PC-9 (cell line): ENCODE measurements around the gene STK16. TPM values are rescaled to one million over a fixed set of nuclear protein-coding genes. Genes with fewer than 3 reads are reported as not detected.

ENCODE experiments used
- Bru-seq: library from RNA; stranded (reverse); fragments of 400-500 nt; gene quantifications from one replicate; lab custom pipeline; 2021; lab: Mats Ljungman, UMichigan
- BruChase-seq, 2 experiments: library from RNA; stranded (reverse); fragments of 400-500 nt; gene quantifications; one replicate each; lab custom pipeline; 2021; lab: Mats Ljungman, UMichigan
- BruUV-seq: library from RNA; stranded (reverse); fragments of 400-500 nt; replicated peaks from 2 replicates; lab custom pipeline; 2021; lab: Mats Ljungman, UMichigan
- CTCF ChIA-PET: fragments of 300-600 bp; sonication (Branson Sonifier 250); formaldehyde crosslinking; loops from one replicate; lab custom pipeline; 2022; ENCODE audit warnings: antibody characterized with exemption; lab: Charles Lee
- POLR2A ChIA-PET: fragments of 300-600 bp; sonication (Branson Sonifier 250); formaldehyde crosslinking; loops from one replicate; lab custom pipeline; 2022; ENCODE audit warnings: antibody characterized with exemption; ENCODE audit not compliant: unreplicated experiment; lab: Charles Lee
- DNase-seq, 2 experiments: peaks; one replicate each; pipeline versions ENCODE4 v3.0.0 to v3.0.0-alpha.2; 2015 to 2022; ENCODE audit warnings: mixed read lengths in 1 of 2
- H2AFZ ChIP-seq: fragments of 200-600 bp; sonication (generic); 2 replicates; pipeline ENCODE4 v1.8.1; 2017; ENCODE audit warnings: antibody characterized with exemption
- H3F3A ChIP-seq: fragments of 200-600 bp; sonication (generic); 2 replicates; pipeline ENCODE4 v1.8.1; 2017; ENCODE audit warnings: antibody characterized with exemption, mild to moderate bottlenecking, low read depth; ENCODE audit not compliant: insufficient read depth
- H3K27ac ChIP-seq: fragments of 200-600 bp; sonication (generic); 2 replicates; pipeline ENCODE4 v1.6.1; 2016; ENCODE audit warnings: mixed run types
- H3K27me3 ChIP-seq: fragments of 200-600 bp; sonication (generic); 2 replicates; pipeline ENCODE4 v1.6.1; 2016; ENCODE audit warnings: low read depth, mixed run types; ENCODE audit not compliant: insufficient read depth
- H3K36me3 ChIP-seq: fragments of 200-600 bp; sonication (generic); 2 replicates; pipeline ENCODE4 v1.6.1; 2016; ENCODE audit warnings: low read depth, mixed run types
- H3K4me1 ChIP-seq: fragments of 200-600 bp; sonication (generic); replicated peaks from 2 replicates; pipeline ENCODE4 v1.6.1; 2016; ENCODE audit warnings: mixed run types; ENCODE audit not compliant: insufficient read depth
- H3K4me2 ChIP-seq: fragments of 200-600 bp; sonication (generic); 2 replicates; pipeline ENCODE4 v1.6.1; 2017; ENCODE audit warnings: mixed run types
- H3K4me3 ChIP-seq: fragments of 200-600 bp; sonication (generic); 2 replicates; pipeline ENCODE4 v1.6.1; 2016; ENCODE audit warnings: mixed run types
- H3K79me2 ChIP-seq: fragments of 200-600 bp; sonication (generic); 2 replicates; pipeline ENCODE4 v1.6.1; 2017; ENCODE audit warnings: low read depth, mixed run types
- H3K9me2 ChIP-seq: fragments of 200-600 bp; sonication (generic); 2 replicates; pipeline ENCODE4 v1.8.1; 2017; ENCODE audit warnings: mild to moderate bottlenecking; ENCODE audit not compliant: insufficient read depth
- H3K9me3 ChIP-seq: fragments of 200-600 bp; sonication (generic); 2 replicates; pipeline ENCODE4 v1.8.1; 2016; ENCODE audit warnings: low read depth; ENCODE audit not compliant: insufficient read depth
- H4K20me1 ChIP-seq: fragments of 200-600 bp; sonication (generic); 2 replicates; pipeline ENCODE4 v1.8.1; 2017; ENCODE audit not compliant: insufficient read depth
- EZH2 ChIP-seq: fragments of 200-600 bp; sonication (generic); IDR thresholded peaks from 2 replicates; pipeline ENCODE4 v1.8.0; 2017; ENCODE audit warnings: antibody characterized with exemption, low read depth
- intact Hi-C: fragments of 100-400 bp; cut with micrococcal nuclease; formaldehyde crosslinking; loops from one replicate; pipeline ENCODE4 v1.10.0; 2022; ENCODE audit not compliant: unreplicated experiment
- long read RNA-seq: library from polyadenylated mRNA; stranded (forward); transcript quantifications from one replicate; pipeline ENCODE4 v2.0.0, GENCODE V29; 2022
- total RNA-seq: library from RNA; stranded (reverse); gene quantifications from 2 replicates; pipeline ENCODE4 v1.2.3, GENCODE V29; 2021
- TF ChIP-seq, protein P1 (sequence below): fragments of 200-600 bp; sonication (generic); conservative IDR thresholded peaks from 2 replicates; pipeline ENCODE4 v1.6.1; 2017; ENCODE audit warnings: mixed run types, antibody characterized with exemption, mild to moderate bottlenecking, moderate library complexity

Gene STK16, protein sequence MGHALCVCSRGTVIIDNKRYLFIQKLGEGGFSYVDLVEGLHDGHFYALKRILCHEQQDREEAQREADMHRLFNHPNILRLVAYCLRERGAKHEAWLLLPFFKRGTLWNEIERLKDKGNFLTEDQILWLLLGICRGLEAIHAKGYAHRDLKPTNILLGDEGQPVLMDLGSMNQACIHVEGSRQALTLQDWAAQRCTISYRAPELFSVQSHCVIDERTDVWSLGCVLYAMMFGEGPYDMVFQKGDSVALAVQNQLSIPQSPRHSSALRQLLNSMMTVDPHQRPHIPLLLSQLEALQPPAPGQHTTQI
- total RNA-seq (39.6 and 47.2 TPM in 2 replicates), Bru-seq, nascent RNA (percentile 69 among the genes with signal in this experiment), BruChase-seq, experiment 1, labeled RNA remaining after a 2-hour chase (percentile 69 among the genes with signal in this experiment), BruChase-seq, experiment 2, labeled RNA remaining after a 6-hour chase (percentile 78 among the genes with signal in this experiment)
- long read RNA-seq, partial matches to known transcripts: 0 of 4 reads
- long read RNA-seq, other reads (novel, unspliced or antisense): 3 of 4 reads

DNA sequence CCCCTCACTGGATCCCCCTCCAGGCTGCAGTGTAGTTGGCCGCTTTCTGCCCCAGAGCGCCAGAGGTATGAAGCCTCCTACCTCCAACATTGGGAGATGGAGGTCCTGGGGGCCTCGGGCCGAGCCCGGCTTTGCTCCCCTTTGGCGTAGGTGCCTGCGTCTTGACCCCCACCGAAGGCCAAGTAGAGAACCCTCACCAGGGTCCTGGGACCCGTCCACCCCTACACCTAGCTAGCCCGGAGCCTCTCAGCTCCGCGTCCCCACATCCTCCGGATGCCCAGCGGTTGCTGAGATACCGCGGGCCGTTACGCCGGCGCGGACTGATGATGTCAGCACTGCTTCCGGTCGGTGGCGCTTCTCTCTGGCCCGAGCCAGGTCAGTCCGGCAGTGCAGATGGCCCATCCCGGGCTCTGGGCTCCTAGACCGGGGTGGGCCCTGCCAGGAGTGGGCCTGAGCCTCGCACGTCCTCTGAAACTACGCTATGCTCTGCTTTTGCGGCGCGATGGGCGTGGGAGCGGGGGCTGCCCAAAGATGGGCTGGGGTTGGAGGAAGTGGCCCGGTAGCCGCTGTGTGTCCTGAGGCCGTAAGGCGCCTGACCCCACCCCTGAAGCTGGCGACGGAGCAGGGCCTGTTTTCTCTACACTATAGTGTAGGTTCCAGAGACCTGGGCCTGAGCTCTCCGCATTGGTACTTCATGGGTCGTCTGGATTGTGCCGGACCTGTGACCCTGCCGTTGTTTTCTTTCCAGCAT is at the start of gene STK16, which contains the start of gene GLB1L:
Gene STK16 (plus strand): TSS at position 332 of the 751 bp plus-strand sequence. CDS start 521 bp downstream, outside the sequence.
Gene GLB1L (minus strand): TSS at position 297 of the 751 bp plus-strand sequence. CDS start 1,871 bp downstream, outside the sequence.
- H3K79me2 ChIP-seq: peaks cover 28% of the 10 kb centered on the region
- peak within 1 kb of the TSS; percentile 87 for H3K4me2 ChIP-seq
- H3K27me3 ChIP-seq: no peaks in the 10 kb centered on the region
- H3K27ac ChIP-seq: peak within 1 kb of the TSS; percentile 41; the same call in 1 of the 2 replicates
- peak within 1 kb of the TSS; percentile 95 for H2AFZ ChIP-seq
- ChIA-PET POLR2A (interaction anchor here (0.5 to 0.8 kb wide), 6 partner anchors 39 to 352 kb away, joined by 4 to 8 read pairs (median 4); no protein-coding TSS in a partner anchor), CTCF (interaction anchor here (0.7 kb wide), 1 partner anchor 391 kb away, joined by 3 read pairs; no protein-coding TSS in a partner anchor)
- peaks cover 45% of the 10 kb centered on the region for H3K4me1 ChIP-seq
- DNase-seq: peak; percentile 70 to 89
- TF ChIP-seq, protein P1, sequence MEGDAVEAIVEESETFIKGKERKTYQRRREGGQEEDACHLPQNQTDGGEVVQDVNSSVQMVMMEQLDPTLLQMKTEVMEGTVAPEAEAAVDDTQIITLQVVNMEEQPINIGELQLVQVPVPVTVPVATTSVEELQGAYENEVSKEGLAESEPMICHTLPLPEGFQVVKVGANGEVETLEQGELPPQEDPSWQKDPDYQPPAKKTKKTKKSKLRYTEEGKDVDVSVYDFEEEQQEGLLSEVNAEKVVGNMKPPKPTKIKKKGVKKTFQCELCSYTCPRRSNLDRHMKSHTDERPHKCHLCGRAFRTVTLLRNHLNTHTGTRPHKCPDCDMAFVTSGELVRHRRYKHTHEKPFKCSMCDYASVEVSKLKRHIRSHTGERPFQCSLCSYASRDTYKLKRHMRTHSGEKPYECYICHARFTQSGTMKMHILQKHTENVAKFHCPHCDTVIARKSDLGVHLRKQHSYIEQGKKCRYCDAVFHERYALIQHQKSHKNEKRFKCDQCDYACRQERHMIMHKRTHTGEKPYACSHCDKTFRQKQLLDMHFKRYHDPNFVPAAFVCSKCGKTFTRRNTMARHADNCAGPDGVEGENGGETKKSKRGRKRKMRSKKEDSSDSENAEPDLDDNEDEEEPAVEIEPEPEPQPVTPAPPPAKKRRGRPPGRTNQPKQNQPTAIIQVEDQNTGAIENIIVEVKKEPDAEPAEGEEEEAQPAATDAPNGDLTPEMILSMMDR: no peak
- TF ChIP-seq EZH2: no peak
- peaks cover 30% of the 10 kb centered on the region for H3F3A ChIP-seq
- H3K9me2 ChIP-seq: no peaks in the 10 kb centered on the region
- no TSS peak for BruUV-seq
- H3K36me3 ChIP-seq: 0 out of 2 replicates have a peak, but pooled peaks cover 3% of the 10 kb centered on the region
- H3K4me3 ChIP-seq: peak within 1 kb of the TSS; percentile 85
- intact Hi-C loops: no loop called here
- no peaks in the 10 kb centered on the region for H3K9me3 ChIP-seq
- H4K20me1 ChIP-seq: no peaks in the 10 kb centered on the region

DNA sequence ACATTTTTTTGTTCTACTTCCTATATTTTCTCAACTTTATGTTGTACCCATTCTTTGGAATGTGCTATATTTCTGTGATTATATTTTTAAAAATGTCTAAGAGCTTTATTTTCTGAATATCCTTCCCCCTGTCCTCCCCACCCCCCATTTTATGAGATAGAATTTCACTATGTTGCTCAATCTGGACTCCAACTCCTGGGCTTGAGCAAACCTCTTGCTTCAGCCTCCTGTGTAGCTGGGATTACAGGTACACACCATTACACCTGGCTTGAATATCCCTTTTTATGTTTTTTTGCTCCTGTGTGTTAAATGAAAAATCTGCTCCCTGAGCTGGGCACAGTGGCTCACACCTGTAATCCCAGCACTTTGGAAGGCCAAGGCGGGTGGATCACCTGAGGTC is 47.9 kb upstream of the STK16 start:
- H3K4me2 ChIP-seq: no peak overlapping the region
- H3K36me3 ChIP-seq: no peaks in the 10 kb centered on the region
- H3K79me2 ChIP-seq: no peaks in the 10 kb centered on the region
- DNase-seq: no peak
- H2AFZ ChIP-seq: no peak overlapping the region
- ChIA-PET POLR2A (interaction anchor here (0.6 kb wide), 1 partner anchor 22 kb away, joined by 4 read pairs; the partner anchor contains the start of gene ABCB6), CTCF (no interaction called here)
- TF ChIP-seq EZH2: no peak
- TF ChIP-seq, protein P1: no peak
- H3K9me3 ChIP-seq: no peaks in the 10 kb centered on the region
- BruUV-seq: no TSS peak
- H3F3A ChIP-seq: 0 out of 2 replicates have a peak, but pooled peaks cover 5% of the 10 kb centered on the region
- no peaks in the 10 kb centered on the region for H3K9me2 ChIP-seq
- no peaks in the 10 kb centered on the region for H3K4me1 ChIP-seq
- intact Hi-C loops: no loop called here
- H3K27me3 ChIP-seq: no peaks in the 10 kb centered on the region
- H4K20me1 ChIP-seq: no peaks in the 10 kb centered on the region
- no peak overlapping the region for H3K27ac ChIP-seq
- no peak overlapping the region for H3K4me3 ChIP-seq

GRCh38 chr2:219198974-219199373 is 46.3 kb upstream of the STK16 start:
- intact Hi-C loops: no loop called here

More at GRCh38 chr2:219198974-219199373, 46.3 kb upstream of the STK16 start:
- no TSS peak for BruUV-seq
- no peaks in the 10 kb centered on the region for H3K79me2 ChIP-seq
- no peak overlapping the region for H2AFZ ChIP-seq
- no peaks in the 10 kb centered on the region for H3K9me2 ChIP-seq
- no peak overlapping the region for H3K27ac ChIP-seq
- no peaks in the 10 kb centered on the region for H3K4me1 ChIP-seq
- H3K27me3 ChIP-seq: no peaks in the 10 kb centered on the region
- POLR2A ChIA-PET: no interaction called here
- no peaks in the 10 kb centered on the region for H3K36me3 ChIP-seq
- no peaks in the 10 kb centered on the region for H3K9me3 ChIP-seq
- CTCF ChIA-PET: no interaction called here
- H3K4me3 ChIP-seq: no peak overlapping the region
- TF ChIP-seq EZH2: no peak
- no peak for DNase-seq
- no peak overlapping the region for H3K4me2 ChIP-seq
- no peaks in the 10 kb centered on the region for H3F3A ChIP-seq
- H4K20me1 ChIP-seq: no peaks in the 10 kb centered on the region
